ENCODE results near the gene KRTAP2-3. TPM values are rescaled to one million over a fixed set of nuclear protein-coding genes. Genes with fewer than 3 reads are reported as not detected.

KRTAP2-3 gene
- total RNA-seq, 1 experiment from 2014 or later = not detected

DNA sequence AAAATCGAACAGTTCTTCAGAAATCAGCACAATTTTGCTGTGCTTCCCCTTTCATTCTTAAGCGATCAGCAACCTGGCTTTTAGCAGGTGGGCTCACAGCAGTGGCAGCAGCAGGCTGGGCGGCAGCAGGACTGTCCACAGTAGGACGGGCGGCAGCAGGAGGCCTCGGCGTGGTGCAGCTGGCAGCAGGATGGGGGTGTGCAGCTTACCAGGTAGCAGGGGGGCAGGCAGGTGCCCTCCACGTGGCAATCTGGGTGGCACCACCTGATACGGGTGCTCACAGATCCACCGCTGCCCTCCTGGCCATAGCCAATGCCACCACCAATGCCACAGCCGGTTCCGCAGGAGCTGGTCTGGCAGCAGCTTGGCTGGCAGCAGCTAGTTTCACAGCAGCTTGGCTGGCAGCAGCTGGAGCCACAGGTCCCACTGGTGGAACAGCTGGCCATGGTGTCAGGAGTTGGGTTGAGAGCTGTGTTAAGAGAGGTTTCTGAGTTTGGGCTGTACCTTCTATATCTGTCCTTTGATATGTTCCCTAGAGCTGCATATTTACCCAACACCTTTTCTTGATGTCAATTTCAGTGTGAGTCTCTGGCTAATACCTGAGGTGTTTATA, 30.2 kb downstream of the KRTAP2-3 start, which contains the start of gene KRTAP1-4:
Gene KRTAP1-4 (minus strand): TSS at position 563 of the 613 bp plus-strand sequence. CDS start 117 bp downstream, at position 446.
- Histone ChIP-seq H3K9me3 (ENCODE audit: low read length) (no peaks in the 10 kb centered on the region), H3K36me3 (ENCODE audit: insufficient read depth, low read length) (no peaks in the 10 kb centered on the region), H3K4me2 (ENCODE audit: low read depth, low read length, poor library complexity, severe bottlenecking) (no peak within 1 kb of the TSS), H3K9me2 (replicated peaks; ENCODE audit: insufficient read depth, low read length) (no peaks in the 10 kb centered on the region), H3K27ac (ENCODE audit: low read length) (no peak within 1 kb of the TSS), H3K9ac (ENCODE audit: low read length) (no peak within 1 kb of the TSS), H3K4me3 (ENCODE audit: low read length) (no peak within 1 kb of the TSS), H3K4me1 (ENCODE audit: low read length) (no peaks in the 10 kb centered on the region), H3K79me2 (ENCODE audit: low read length) (no peaks in the 10 kb centered on the region), H2AFZ (ENCODE audit: low read length) (no peak within 1 kb of the TSS), H4K20me1 (ENCODE audit: insufficient read depth, low read depth, low read length) (no peaks in the 10 kb centered on the region), H3K27me3 (ENCODE audit: low read length) (no peaks in the 10 kb centered on the region)
- no peak for DNase-seq

DNA sequence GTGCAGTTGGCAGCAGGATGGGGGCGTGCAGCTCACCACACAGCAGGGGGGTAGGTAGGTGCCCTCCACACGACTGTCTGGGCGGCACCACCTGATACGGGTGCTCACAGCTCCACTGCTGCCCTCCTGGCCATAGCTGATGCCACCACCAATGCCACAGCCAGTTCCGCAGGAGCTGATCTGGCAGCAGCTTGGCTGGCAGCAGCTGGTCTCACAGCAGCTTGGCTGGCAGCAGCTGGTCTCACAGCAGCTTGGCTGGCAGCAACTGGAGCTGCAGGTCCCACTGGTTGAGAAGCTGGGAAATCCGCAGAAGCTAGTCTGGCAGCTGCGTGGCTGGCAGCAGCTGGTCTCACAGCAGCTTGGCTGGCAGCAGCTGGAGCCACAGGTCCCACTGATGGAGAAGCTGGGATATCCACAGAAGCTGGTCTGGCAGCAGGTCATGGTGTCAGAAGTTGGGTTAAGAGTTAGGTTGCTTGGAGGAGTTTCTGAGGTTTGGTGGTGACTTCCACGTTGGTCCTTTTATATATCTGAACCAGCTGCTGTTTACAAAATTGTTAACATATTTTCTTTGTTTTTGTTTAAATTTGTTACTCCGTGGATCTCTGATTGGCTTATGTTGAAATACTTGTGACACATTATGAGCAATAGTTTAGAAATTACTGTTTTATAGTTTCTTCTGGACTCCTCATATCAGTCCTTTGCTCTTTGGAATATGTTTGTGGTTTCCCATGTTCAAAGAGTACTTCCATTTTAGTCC, 33.0 kb downstream of the KRTAP2-3 start, which contains the start of gene KRTAP1-5:
Gene KRTAP1-5 (minus strand): TSS at position 494 of the 757 bp plus-strand sequence. CDS start 53 bp downstream, at position 441.
- Histone ChIP-seq H3K4me2 (ENCODE audit: low read depth, low read length, poor library complexity, severe bottlenecking) (no peak within 1 kb of the TSS), H3K27me3 (ENCODE audit: low read length) (no peaks in the 10 kb centered on the region), H4K20me1 (ENCODE audit: insufficient read depth, low read depth, low read length) (no peaks in the 10 kb centered on the region), H3K9me3 (ENCODE audit: low read length) (no peaks in the 10 kb centered on the region), H3K9ac (ENCODE audit: low read length) (no peak within 1 kb of the TSS), H3K36me3 (ENCODE audit: insufficient read depth, low read length) (no peaks in the 10 kb centered on the region), H3K27ac (ENCODE audit: low read length) (no peak within 1 kb of the TSS), H3K4me3 (ENCODE audit: low read length) (no peak within 1 kb of the TSS), H2AFZ (ENCODE audit: low read length) (no peak within 1 kb of the TSS), H3K79me2 (ENCODE audit: low read length) (no peaks in the 10 kb centered on the region), H3K9me2 (replicated peaks; ENCODE audit: insufficient read depth, low read length) (no peaks in the 10 kb centered on the region), H3K4me1 (ENCODE audit: low read length) (no peaks in the 10 kb centered on the region)
- no peak for DNase-seq

DNA sequence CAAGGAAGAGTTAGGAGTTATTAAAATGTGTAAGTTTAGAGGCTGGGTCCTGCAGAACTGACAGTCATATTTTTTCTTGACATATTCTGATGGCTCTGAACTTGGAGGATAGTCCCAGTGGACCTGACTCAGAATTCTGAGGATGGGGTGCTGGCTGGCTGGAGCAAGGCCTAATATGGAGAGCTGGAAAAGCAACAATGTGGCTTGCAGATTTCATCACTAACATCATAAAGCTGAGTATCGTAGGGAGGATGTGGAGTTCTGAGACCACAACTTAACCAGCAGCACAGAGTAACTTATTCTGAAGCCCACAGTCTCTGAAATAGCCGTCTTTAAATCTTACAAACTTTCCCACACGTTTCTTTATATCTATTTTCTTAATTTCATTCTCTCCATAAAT, 35.2 kb downstream of the KRTAP2-3 start:
- Histone ChIP-seq H3K27ac (ENCODE audit: low read length) (no peak overlapping the region), H3K36me3 (ENCODE audit: insufficient read depth, low read length) (no peaks in the 10 kb centered on the region), H2AFZ (ENCODE audit: low read length) (no peak overlapping the region), H3K4me2 (ENCODE audit: low read depth, low read length, poor library complexity, severe bottlenecking) (no peak overlapping the region), H4K20me1 (ENCODE audit: insufficient read depth, low read depth, low read length) (no peaks in the 10 kb centered on the region), H3K9ac (ENCODE audit: low read length) (no peak overlapping the region), H3K27me3 (ENCODE audit: low read length) (no peaks in the 10 kb centered on the region), H3K9me3 (ENCODE audit: low read length) (no peaks in the 10 kb centered on the region), H3K9me2 (replicated peaks; ENCODE audit: insufficient read depth, low read length) (no peaks in the 10 kb centered on the region), H3K79me2 (ENCODE audit: low read length) (no peaks in the 10 kb centered on the region), H3K4me1 (ENCODE audit: low read length) (no peaks in the 10 kb centered on the region), H3K4me3 (ENCODE audit: low read length) (no peak overlapping the region)
- DNase-seq = no peak

DNA sequence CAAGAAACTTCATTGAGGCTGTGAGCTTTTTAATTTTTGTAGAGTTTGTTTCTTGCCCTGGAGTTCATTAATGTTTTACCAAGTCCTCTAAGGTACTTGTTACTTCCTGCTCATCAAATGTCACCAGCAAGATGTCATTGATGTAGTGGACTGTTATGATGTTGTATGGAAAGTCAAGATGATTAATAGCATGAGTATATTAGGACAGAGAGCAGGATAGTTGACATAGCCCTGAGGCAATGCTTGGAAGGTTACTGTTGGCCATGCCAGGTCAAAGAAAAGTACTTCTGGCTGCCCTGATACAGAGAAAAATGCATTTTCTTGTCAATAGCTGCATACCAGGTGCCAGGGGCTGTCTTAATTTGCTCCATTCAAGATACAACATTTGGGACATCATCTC, 39.6 kb downstream of the KRTAP2-3 start:
- Histone ChIP-seq H2AFZ (ENCODE audit: low read length) (no peak overlapping the region), H4K20me1 (ENCODE audit: insufficient read depth, low read depth, low read length) (no peaks in the 10 kb centered on the region), H3K27ac (ENCODE audit: low read length) (no peak overlapping the region), H3K27me3 (ENCODE audit: low read length) (no peaks in the 10 kb centered on the region), H3K4me3 (ENCODE audit: low read length) (no peak overlapping the region), H3K9ac (ENCODE audit: low read length) (no peak overlapping the region), H3K9me2 (replicated peaks; ENCODE audit: insufficient read depth, low read length) (no peaks in the 10 kb centered on the region), H3K4me1 (ENCODE audit: low read length) (no peaks in the 10 kb centered on the region), H3K79me2 (ENCODE audit: low read length) (no peaks in the 10 kb centered on the region), H3K36me3 (ENCODE audit: insufficient read depth, low read length) (no peaks in the 10 kb centered on the region), H3K9me3 (ENCODE audit: low read length) (no peaks in the 10 kb centered on the region), H3K4me2 (ENCODE audit: low read depth, low read length, poor library complexity, severe bottlenecking) (no peak overlapping the region)
- DNase-seq = no peak

DNA sequence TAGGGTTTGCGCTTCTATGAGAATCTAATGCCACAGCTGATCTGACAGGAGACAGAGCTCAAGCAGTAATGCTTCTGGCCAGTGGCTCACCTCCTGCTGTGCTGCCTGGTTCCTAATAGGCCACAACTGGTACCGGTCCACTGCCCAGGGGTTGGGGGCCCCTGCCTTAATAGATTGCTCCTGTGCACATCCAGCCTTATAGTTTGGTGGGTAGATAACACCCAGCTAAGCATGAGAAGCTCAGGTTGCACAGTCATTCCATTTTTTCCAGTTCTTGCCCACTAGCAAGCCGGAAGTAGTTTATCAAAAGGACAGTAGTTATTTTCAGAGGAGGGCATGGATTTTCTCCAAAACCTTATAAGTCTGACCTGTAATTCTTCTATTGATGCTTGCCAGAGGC, 40.5 kb downstream of the KRTAP2-3 start:
- H3K4me2 ChIP-seq (ENCODE audit: low read depth, low read length, poor library complexity, severe bottlenecking) = no peak overlapping the region
- no peaks in the 10 kb centered on the region for H3K9me2 ChIP-seq (replicated peaks; ENCODE audit: insufficient read depth, low read length)
- peak; percentile 11 for DNase-seq

DNA sequence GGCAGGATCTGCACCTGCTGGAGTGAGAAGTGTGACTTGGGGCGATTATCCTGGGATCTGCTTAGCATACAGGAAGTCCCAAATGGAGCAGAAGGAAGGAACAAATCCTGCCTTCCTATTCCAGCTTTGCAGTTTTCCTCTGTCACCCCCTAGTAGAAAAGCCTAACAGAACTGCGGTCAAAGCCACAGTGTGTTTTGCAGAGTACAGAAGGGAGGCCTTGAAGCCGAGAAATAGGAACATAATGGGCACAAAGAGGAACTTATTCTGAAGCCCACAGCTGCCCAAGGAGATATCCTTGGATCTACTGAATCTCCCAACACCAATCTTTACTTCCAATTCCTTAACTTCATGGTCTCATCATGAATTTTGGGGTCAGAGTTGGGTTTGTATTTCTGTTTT, 41.4 kb downstream of the KRTAP2-3 start:
- Histone ChIP-seq H3K9me2 (replicated peaks; ENCODE audit: insufficient read depth, low read length) (no peaks in the 10 kb centered on the region), H3K27me3 (ENCODE audit: low read length) (no peaks in the 10 kb centered on the region), H3K79me2 (ENCODE audit: low read length) (no peaks in the 10 kb centered on the region), H3K4me1 (ENCODE audit: low read length) (no peaks in the 10 kb centered on the region), H3K27ac (ENCODE audit: low read length) (no peak overlapping the region), H3K4me2 (ENCODE audit: low read depth, low read length, poor library complexity, severe bottlenecking) (no peak overlapping the region), H4K20me1 (ENCODE audit: insufficient read depth, low read depth, low read length) (no peaks in the 10 kb centered on the region), H3K9me3 (ENCODE audit: low read length) (no peaks in the 10 kb centered on the region), H3K9ac (ENCODE audit: low read length) (no peak overlapping the region), H3K4me3 (ENCODE audit: low read length) (no peak overlapping the region), H3K36me3 (ENCODE audit: insufficient read depth, low read length) (no peaks in the 10 kb centered on the region), H2AFZ (ENCODE audit: low read length) (no peak overlapping the region)
- peak; percentile 37 for DNase-seq

More for the DNA sequence above, 40.5 kb downstream of the KRTAP2-3 start:
- Histone ChIP-seq H3K4me1 (ENCODE audit: low read length) (no peaks in the 10 kb centered on the region), H3K27ac (ENCODE audit: low read length) (no peak overlapping the region), H3K27me3 (ENCODE audit: low read length) (no peaks in the 10 kb centered on the region), H2AFZ (ENCODE audit: low read length) (no peak overlapping the region), H3K9me3 (ENCODE audit: low read length) (no peaks in the 10 kb centered on the region), H3K79me2 (ENCODE audit: low read length) (no peaks in the 10 kb centered on the region), H4K20me1 (ENCODE audit: insufficient read depth, low read depth, low read length) (no peaks in the 10 kb centered on the region), H3K9ac (ENCODE audit: low read length) (no peak overlapping the region), H3K36me3 (ENCODE audit: insufficient read depth, low read length) (no peaks in the 10 kb centered on the region), H3K4me3 (ENCODE audit: low read length) (no peak overlapping the region)

DNA sequence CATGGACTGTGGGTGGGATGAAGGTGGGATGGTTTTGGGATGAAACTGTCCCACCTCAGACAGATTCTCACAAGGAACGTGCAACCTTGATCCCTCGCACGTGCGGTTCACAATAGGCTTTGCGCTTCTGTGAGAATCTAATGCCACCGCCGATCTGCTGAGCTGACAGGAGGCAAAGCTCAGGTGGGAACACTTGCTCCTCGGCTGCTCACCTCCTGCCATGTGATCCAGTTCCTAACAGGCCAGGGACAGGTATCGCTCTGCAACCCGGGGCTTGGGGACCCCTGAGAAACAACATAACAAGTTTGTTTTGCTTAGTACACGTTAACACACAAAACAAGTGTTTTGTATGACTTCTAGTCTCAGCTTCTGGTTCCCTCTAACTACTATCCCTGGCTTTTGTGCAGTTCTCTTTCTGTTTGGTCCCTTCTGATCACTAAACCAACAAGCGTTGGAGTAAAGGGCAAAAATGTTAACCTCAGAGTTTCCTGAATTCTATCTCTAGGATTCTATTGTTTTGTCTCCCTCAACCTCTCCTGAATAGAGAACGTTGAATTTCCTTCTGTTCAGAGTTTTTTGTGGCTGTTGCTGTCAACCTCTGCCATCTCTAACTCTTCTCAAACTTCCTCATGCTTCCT, 43.2 kb downstream of the KRTAP2-3 start:
- Histone ChIP-seq H2AFZ (ENCODE audit: low read length) (no peak overlapping the region), H3K27ac (ENCODE audit: low read length) (no peak overlapping the region), H3K79me2 (ENCODE audit: low read length) (no peaks in the 10 kb centered on the region), H3K4me1 (ENCODE audit: low read length) (no peaks in the 10 kb centered on the region), H3K27me3 (ENCODE audit: low read length) (no peaks in the 10 kb centered on the region), H4K20me1 (ENCODE audit: insufficient read depth, low read depth, low read length) (no peaks in the 10 kb centered on the region), H3K4me2 (ENCODE audit: low read depth, low read length, poor library complexity, severe bottlenecking) (no peak overlapping the region), H3K9me3 (ENCODE audit: low read length) (no peaks in the 10 kb centered on the region), H3K36me3 (ENCODE audit: insufficient read depth, low read length) (no peaks in the 10 kb centered on the region), H3K4me3 (ENCODE audit: low read length) (no peak overlapping the region), H3K9me2 (replicated peaks; ENCODE audit: insufficient read depth, low read length) (no peaks in the 10 kb centered on the region), H3K9ac (ENCODE audit: low read length) (no peak overlapping the region)
- DNase-seq = no peak

DNA sequence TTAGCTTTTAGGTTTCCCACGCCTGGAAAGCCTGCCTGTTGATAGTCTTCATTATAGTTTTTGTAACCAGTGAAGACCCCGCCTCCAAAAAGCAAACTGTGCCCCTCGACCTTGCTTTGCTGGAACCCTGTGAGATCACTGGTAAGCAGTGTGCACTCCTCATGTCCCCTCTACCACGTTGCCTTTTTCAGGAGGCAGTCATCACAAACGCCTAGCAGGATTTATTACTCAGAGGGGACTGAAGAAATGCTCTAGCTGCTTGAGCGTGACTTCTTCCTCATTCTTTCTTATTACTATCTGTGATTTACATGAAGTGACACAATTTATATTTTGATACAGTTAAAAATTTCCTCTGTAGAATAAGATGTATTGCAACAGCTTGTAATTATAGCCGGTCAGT, 44.5 kb downstream of the KRTAP2-3 start:
- DNase-seq = peak; percentile 41
- no peaks in the 10 kb centered on the region for H3K9me3 ChIP-seq (ENCODE audit: low read length)
- H3K79me2 ChIP-seq (ENCODE audit: low read length) = no peaks in the 10 kb centered on the region
- H3K4me3 ChIP-seq (ENCODE audit: low read length) = no peak overlapping the region
- H2AFZ ChIP-seq (ENCODE audit: low read length) = no peak overlapping the region
- H3K4me1 ChIP-seq (ENCODE audit: low read length) = no peaks in the 10 kb centered on the region
- no peaks in the 10 kb centered on the region for H3K27me3 ChIP-seq (ENCODE audit: low read length)
- no peaks in the 10 kb centered on the region for H3K9me2 ChIP-seq (replicated peaks; ENCODE audit: insufficient read depth, low read length)
- no peak overlapping the region for H3K27ac ChIP-seq (ENCODE audit: low read length)
- no peaks in the 10 kb centered on the region for H4K20me1 ChIP-seq (ENCODE audit: insufficient read depth, low read depth, low read length)
- no peaks in the 10 kb centered on the region for H3K36me3 ChIP-seq (ENCODE audit: insufficient read depth, low read length)
- H3K9ac ChIP-seq (ENCODE audit: low read length) = no peak overlapping the region
- no peak overlapping the region for H3K4me2 ChIP-seq (ENCODE audit: low read depth, low read length, poor library complexity, severe bottlenecking)

All from Karpas-422 (cell line).